OCI-LY7 (cell line): ENCODE measurements around the gene RALBP1. TPM values are rescaled to one million over a fixed set of nuclear protein-coding genes. Genes with fewer than 3 reads are reported as not detected.

Source experiments
- BruUV-seq: library from RNA; stranded (reverse); fragments of 400-500 nt; replicated peaks from 2 replicates; lab custom pipeline; 2021; lab: Mats Ljungman, UMichigan
- CTCF ChIA-PET: fragments of 300-600 bp; sonication (Branson Sonifier 250); formaldehyde crosslinking; loops from one replicate; lab custom pipeline; 2022; ENCODE audit warnings: antibody characterized with exemption; ENCODE audit not compliant: unreplicated experiment; lab: Charles Lee
- POLR2A ChIA-PET: fragments of 300-600 bp; sonication (Branson Sonifier 250); formaldehyde crosslinking; loops from one replicate; lab custom pipeline; 2022; ENCODE audit warnings: antibody characterized with exemption; lab: Charles Lee
- DNase-seq: peaks from one replicate; pipeline ENCODE4 v3.0.0-alpha.2; 2015; ENCODE audit warnings: low spot score
- H2AFZ ChIP-seq: fragments of 200-600 bp; sonication (generic), shearing (Covaris generic); 2 replicates; pipeline ENCODE4 v1.6.1; 2014; ENCODE audit warnings: mild to moderate bottlenecking, antibody characterized with exemption, low read length, moderate library complexity
- H3K27ac ChIP-seq: fragments of 200-600 bp; sonication (generic); 2 replicates; pipeline ENCODE4 v1.5.1; 2014; ENCODE audit warnings: mixed run types, low read depth, mild to moderate bottlenecking, moderate library complexity, low read length, inconsistent platforms; ENCODE audit not compliant: poor library complexity, severe bottlenecking
- H3K36me3 ChIP-seq: fragments of 200-600 bp; sonication (generic); 2 replicates; pipeline ENCODE4 v1.6.1; 2014; ENCODE audit warnings: mild to moderate bottlenecking, antibody characterized with exemption, low read length, moderate library complexity, mixed read lengths; ENCODE audit not compliant: insufficient read depth
- H3K4me1 ChIP-seq: fragments of 200-600 bp; sonication (generic); 2 replicates; pipeline ENCODE4 v1.5.1; 2014; ENCODE audit warnings: mild to moderate bottlenecking, low read length; ENCODE audit not compliant: insufficient read depth, poor library complexity, severe bottlenecking
- H3K4me2 ChIP-seq: fragments of 200-600 bp; sonication (generic); 2 replicates; pipeline ENCODE4 v1.6.1; 2014; ENCODE audit warnings: mild to moderate bottlenecking, low read length
- H3K4me3 ChIP-seq: fragments of 200-600 bp; sonication (generic); 2 replicates; pipeline ENCODE4 v1.5.1; 2014; ENCODE audit warnings: mild to moderate bottlenecking, low read depth, low read length; ENCODE audit not compliant: poor library complexity, severe bottlenecking
- H3K79me2 ChIP-seq: fragments of 200-600 bp; sonication (generic); 2 replicates; pipeline ENCODE4 v1.6.1; 2016; ENCODE audit warnings: low read depth, mild to moderate bottlenecking, low read length, moderate library complexity, mixed read lengths; ENCODE audit not compliant: insufficient read depth
- H3K9me2 ChIP-seq: fragments of 200-600 bp; sonication (generic); 2 replicates; pipeline ENCODE4 v1.6.1; 2016; ENCODE audit warnings: mild to moderate bottlenecking, low read length, mixed read lengths; ENCODE audit not compliant: insufficient read depth
- H3K9me3 ChIP-seq: fragments of 200-600 bp; sonication (generic); 2 replicates; pipeline ENCODE4 v1.6.1; 2014; ENCODE audit warnings: mild to moderate bottlenecking, mixed run types, low read length, mixed read lengths
- H4K20me1 ChIP-seq: fragments of 200-600 bp; sonication (generic); 2 replicates; pipeline ENCODE4 v1.6.1; 2014; ENCODE audit warnings: mild to moderate bottlenecking, antibody characterized with exemption, low read length, moderate library complexity, mixed read lengths; ENCODE audit not compliant: insufficient read depth
- EZH2phosphoT487 ChIP-seq: fragments of 200-600 bp; sonication (generic); IDR thresholded peaks from 2 replicates; pipeline ENCODE4 v1.6.1; 2018; ENCODE audit warnings: low read depth, borderline replicate concordance, mild to moderate bottlenecking, mixed run types, antibody characterized with exemption, low read length, moderate library complexity, mixed read lengths
- intact Hi-C: fragments of 100-400 bp; cut with micrococcal nuclease; formaldehyde crosslinking; loops from one replicate; pipeline ENCODE4 v1.10.0; 2022; ENCODE audit not compliant: unreplicated experiment
- total RNA-seq, 2 experiments: library from RNA; depleted of rRNA in 1 of 2; stranded (reverse); fragments of >200 nt in 1 of 2; shearing (Covaris generic) in 1 of 2; gene quantifications; 2 replicates each; pipeline ENCODE4 v1.2.3, GENCODE V29; 2014 to 2022
- TF ChIP-seq, protein P1 (sequence below): fragments of 200-600 bp; sonication (generic); conservative IDR thresholded peaks from 2 replicates; pipeline ENCODE4 v1.5.1; 2014; ENCODE audit warnings: mild to moderate bottlenecking, antibody characterized with exemption, low read length, moderate library complexity, mixed read lengths

The RALBP1 gene
- total RNA-seq, 2 experiments from 2014 or later = 78.5 to 96.0 TPM

DNA sequence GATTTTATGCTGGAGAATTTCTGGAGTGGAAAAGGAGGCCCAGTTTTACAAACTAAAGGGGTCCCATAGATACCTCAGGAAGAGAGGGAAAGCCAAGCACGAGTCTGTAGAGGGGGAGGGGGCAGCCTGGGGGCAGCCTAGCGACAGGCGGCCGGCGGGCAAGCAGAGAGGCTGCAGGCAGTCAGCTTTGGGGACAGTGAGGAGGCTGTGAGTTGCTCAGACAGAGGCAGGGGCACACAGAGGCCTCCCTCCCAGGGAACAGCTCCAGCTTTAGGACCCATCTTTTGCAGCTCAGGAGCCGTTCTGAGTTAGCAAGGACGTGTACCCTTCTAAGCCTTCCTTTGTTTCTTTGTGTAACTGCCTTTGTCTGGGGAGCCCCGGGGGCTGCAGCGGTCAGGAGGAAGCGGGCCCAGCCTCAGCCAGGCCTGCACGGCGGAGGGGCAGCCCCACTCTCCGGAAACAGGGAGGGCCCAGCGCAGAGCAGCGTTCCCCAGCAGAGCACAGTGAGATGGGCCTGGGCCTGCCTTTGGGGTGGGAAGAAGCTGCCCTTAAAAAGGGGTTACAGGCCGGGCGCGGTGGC is 41.1 kb upstream of the RALBP1 start:
- DNase-seq = no peak
- no peaks in the 10 kb centered on the region for H3K36me3 ChIP-seq
- no peaks in the 10 kb centered on the region for H3K4me1 ChIP-seq
- H3K79me2 ChIP-seq = no peaks in the 10 kb centered on the region
- H3K9me2 ChIP-seq = no peaks in the 10 kb centered on the region
- H3K9me3 ChIP-seq = no peaks in the 10 kb centered on the region
- intact Hi-C loops = no loop called here
- BruUV-seq = no TSS peak
- H3K4me3 ChIP-seq = no peak overlapping the region
- no peak overlapping the region for H3K4me2 ChIP-seq
- CTCF ChIA-PET = no interaction called here
- H2AFZ ChIP-seq = no peak overlapping the region
- no peaks in the 10 kb centered on the region for H4K20me1 ChIP-seq
- no peak for TF ChIP-seq EZH2phosphoT487
- TF ChIP-seq, protein P1, sequence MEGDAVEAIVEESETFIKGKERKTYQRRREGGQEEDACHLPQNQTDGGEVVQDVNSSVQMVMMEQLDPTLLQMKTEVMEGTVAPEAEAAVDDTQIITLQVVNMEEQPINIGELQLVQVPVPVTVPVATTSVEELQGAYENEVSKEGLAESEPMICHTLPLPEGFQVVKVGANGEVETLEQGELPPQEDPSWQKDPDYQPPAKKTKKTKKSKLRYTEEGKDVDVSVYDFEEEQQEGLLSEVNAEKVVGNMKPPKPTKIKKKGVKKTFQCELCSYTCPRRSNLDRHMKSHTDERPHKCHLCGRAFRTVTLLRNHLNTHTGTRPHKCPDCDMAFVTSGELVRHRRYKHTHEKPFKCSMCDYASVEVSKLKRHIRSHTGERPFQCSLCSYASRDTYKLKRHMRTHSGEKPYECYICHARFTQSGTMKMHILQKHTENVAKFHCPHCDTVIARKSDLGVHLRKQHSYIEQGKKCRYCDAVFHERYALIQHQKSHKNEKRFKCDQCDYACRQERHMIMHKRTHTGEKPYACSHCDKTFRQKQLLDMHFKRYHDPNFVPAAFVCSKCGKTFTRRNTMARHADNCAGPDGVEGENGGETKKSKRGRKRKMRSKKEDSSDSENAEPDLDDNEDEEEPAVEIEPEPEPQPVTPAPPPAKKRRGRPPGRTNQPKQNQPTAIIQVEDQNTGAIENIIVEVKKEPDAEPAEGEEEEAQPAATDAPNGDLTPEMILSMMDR = no peak
- no peak overlapping the region for H3K27ac ChIP-seq
- POLR2A ChIA-PET = no interaction called here

DNA sequence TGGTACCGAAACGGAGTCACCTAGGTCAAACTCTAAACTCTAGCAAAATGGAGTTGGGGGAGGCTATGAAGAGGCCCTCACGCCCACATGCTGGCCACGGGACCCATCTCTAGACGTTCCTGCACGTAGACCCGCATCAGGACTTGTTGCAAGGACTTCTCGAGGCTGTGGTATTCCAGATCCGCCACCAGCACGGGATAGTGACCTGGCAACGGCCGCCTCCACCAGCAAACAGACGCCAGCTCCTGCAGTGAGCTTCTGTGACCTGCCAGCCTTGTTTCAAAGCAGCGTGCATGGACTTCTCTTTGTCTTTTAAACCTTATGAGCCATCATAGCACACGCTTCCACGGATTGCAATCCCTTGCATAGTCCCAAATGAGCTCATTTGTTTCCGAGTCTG is 40.3 kb upstream of the RALBP1 start:
- H3K79me2 ChIP-seq = no peaks in the 10 kb centered on the region
- H3K9me2 ChIP-seq = no peaks in the 10 kb centered on the region
- BruUV-seq = no TSS peak
- H3K4me1 ChIP-seq = no peaks in the 10 kb centered on the region
- no peak overlapping the region for H2AFZ ChIP-seq
- TF ChIP-seq, protein P1 = no peak
- no peak for TF ChIP-seq EZH2phosphoT487
- ChIA-PET POLR2A (interaction anchor here (0.6 kb wide), 1 partner anchor 60 kb away, joined by 4 read pairs; no protein-coding TSS in a partner anchor), CTCF (no interaction called here)
- no peak overlapping the region for H3K4me3 ChIP-seq
- no peaks in the 10 kb centered on the region for H3K36me3 ChIP-seq
- no peaks in the 10 kb centered on the region for H4K20me1 ChIP-seq
- H3K27ac ChIP-seq = no peak overlapping the region
- DNase-seq = no peak
- no peak overlapping the region for H3K4me2 ChIP-seq
- H3K9me3 ChIP-seq = no peaks in the 10 kb centered on the region
- intact Hi-C loops = no loop called here

DNA sequence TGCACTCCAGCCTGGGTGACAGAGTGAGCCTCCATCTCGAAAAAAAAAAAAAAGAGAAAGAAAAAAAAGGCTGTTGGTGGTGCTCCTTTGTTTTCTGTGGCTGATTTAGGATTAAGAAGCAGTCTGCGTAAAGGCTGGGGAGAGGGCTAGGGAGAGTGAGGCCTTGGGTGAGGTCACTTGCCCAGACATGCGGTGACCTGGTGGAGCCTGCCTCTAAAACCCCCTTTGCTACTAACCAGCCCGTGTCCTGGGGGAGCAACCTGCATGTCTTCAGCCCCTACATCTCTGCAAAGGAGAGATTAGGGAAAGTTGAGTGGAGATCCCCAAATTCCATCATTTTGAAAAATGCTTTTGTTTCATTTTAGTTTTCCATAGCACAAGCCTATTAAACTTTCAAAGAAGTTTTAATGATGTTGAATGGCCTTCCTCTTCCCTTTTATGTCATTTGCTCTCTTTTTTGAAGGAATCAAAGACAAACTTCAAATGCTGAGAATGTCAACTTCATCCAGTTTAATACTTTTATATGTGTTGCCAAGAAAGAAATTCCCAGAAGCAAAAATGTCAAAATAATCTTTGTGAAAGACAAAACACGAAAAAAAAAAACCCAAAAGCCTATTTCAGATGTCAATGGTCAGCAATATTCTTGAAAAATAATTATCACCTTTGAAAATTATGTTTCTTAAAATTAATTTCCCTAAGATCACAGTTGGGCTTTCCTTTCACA is 38.9 kb upstream of the RALBP1 start:
- H3K4me2 ChIP-seq = no peak overlapping the region
- H3K4me1 ChIP-seq = no peaks in the 10 kb centered on the region
- CTCF ChIA-PET = no interaction called here
- H3K36me3 ChIP-seq = no peaks in the 10 kb centered on the region
- H3K9me3 ChIP-seq = no peaks in the 10 kb centered on the region
- no peaks in the 10 kb centered on the region for H3K79me2 ChIP-seq
- H4K20me1 ChIP-seq = no peaks in the 10 kb centered on the region
- H3K27ac ChIP-seq = no peak overlapping the region
- no peak for DNase-seq
- POLR2A ChIA-PET = no interaction called here
- TF ChIP-seq, protein P1 = no peak
- intact Hi-C loops = no loop called here
- H2AFZ ChIP-seq = no peak overlapping the region
- H3K4me3 ChIP-seq = no peak overlapping the region
- no peaks in the 10 kb centered on the region for H3K9me2 ChIP-seq
- BruUV-seq = no TSS peak
